HEK293 (cell line): ENCODE results near the gene POLR1H.

Experiments
- BCL11B ChIP-seq: fragments of 450-650 bp; formaldehyde crosslinking; IDR thresholded peaks from 2 replicates; pipeline ENCODE4 v1.5.1; 2016; ENCODE audit warnings: low read depth, missing biosample characterization, missing genetic modification characterization
- GLI2 ChIP-seq: fragments of 450-650 bp; formaldehyde crosslinking; IDR thresholded peaks from 2 replicates; pipeline ENCODE4; 2017; ENCODE audit warnings: missing biosample characterization, missing genetic modification characterization, low read depth, borderline replicate concordance
- GLIS2 ChIP-seq: fragments of 450-650 bp; formaldehyde crosslinking; IDR thresholded peaks from 2 replicates; pipeline ENCODE4 v1.5.1; 2016; ENCODE audit warnings: missing biosample characterization, missing genetic modification characterization
- MZF1 ChIP-seq: fragments of 450-650 bp; formaldehyde crosslinking; IDR thresholded peaks from 2 replicates; pipeline ENCODE4 v1.5.1; 2017; ENCODE audit warnings: missing biosample characterization, missing genetic modification characterization, borderline replicate concordance
- SCRT1 ChIP-seq: fragments of 450-650 bp; formaldehyde crosslinking; IDR thresholded peaks from 2 replicates; pipeline ENCODE4 v1.5.1; 2016; ENCODE audit warnings: missing biosample characterization, missing genetic modification characterization, borderline replicate concordance
- ZBTB11 ChIP-seq: fragments of 450-650 bp; formaldehyde crosslinking; conservative IDR thresholded peaks from 2 replicates; pipeline ENCODE4 v1.5.1; 2016; ENCODE audit warnings: low read depth, missing biosample characterization, missing genetic modification characterization
- ZNF10 ChIP-seq: fragments of 450-650 bp; formaldehyde crosslinking; IDR thresholded peaks from 2 replicates; pipeline ENCODE4 v1.5.1; 2017; ENCODE audit warnings: missing biosample characterization, missing genetic modification characterization
- ZNF112 ChIP-seq: fragments of 450-650 bp; formaldehyde crosslinking; IDR thresholded peaks from 2 replicates; pipeline ENCODE4 v1.5.0; 2017; ENCODE audit warnings: missing biosample characterization, missing genetic modification characterization
- ZNF121 ChIP-seq: fragments of 450-650 bp; formaldehyde crosslinking; IDR thresholded peaks from 2 replicates; pipeline ENCODE4 v1.5.1; 2016; ENCODE audit warnings: missing biosample characterization, missing genetic modification characterization
- ZNF174 ChIP-seq: fragments of 450-650 bp; formaldehyde crosslinking; IDR thresholded peaks from 2 replicates; pipeline ENCODE4 v1.5.0; 2017; ENCODE audit warnings: missing biosample characterization, mild to moderate bottlenecking, missing genetic modification characterization
- ZNF2 ChIP-seq: fragments of 450-650 bp; formaldehyde crosslinking; IDR thresholded peaks from 2 replicates; pipeline ENCODE4 v1.5.1; 2016; ENCODE audit warnings: missing biosample characterization, missing genetic modification characterization
- ZNF248 ChIP-seq: fragments of 450-650 bp; formaldehyde crosslinking; IDR thresholded peaks from 2 replicates; pipeline ENCODE4 v1.5.1; 2017; ENCODE audit warnings: missing biosample characterization, missing genetic modification characterization
- ZNF311 ChIP-seq: fragments of 450-650 bp; formaldehyde crosslinking; IDR thresholded peaks from 2 replicates; pipeline ENCODE4 v1.5.1; 2017; ENCODE audit warnings: missing biosample characterization, missing genetic modification characterization, borderline replicate concordance
- ZNF324 ChIP-seq: fragments of 450-650 bp; formaldehyde crosslinking; IDR thresholded peaks from 2 replicates; pipeline ENCODE4 v1.5.1; 2016; ENCODE audit warnings: missing biosample characterization, missing genetic modification characterization
- ZNF366 ChIP-seq: fragments of 450-650 bp; formaldehyde crosslinking; conservative IDR thresholded peaks from 2 replicates; pipeline ENCODE4 v1.5.1; 2016; ENCODE audit warnings: missing biosample characterization, missing genetic modification characterization
- ZNF37A ChIP-seq: fragments of 450-650 bp; IDR thresholded peaks from 2 replicates; pipeline ENCODE4 v1.5.1; 2018; ENCODE audit warnings: missing biosample characterization, missing genetic modification characterization
- ZNF488 ChIP-seq: fragments of 450-650 bp; formaldehyde crosslinking; IDR thresholded peaks from 2 replicates; pipeline ENCODE4 v1.5.1; 2016; ENCODE audit warnings: missing biosample characterization, missing genetic modification characterization
- ZNF518A ChIP-seq: fragments of 450-650 bp; formaldehyde crosslinking; conservative IDR thresholded peaks from 2 replicates; pipeline ENCODE4 v1.5.1; 2016; ENCODE audit warnings: low read depth, missing biosample characterization, missing genetic modification characterization
- ZNF521 ChIP-seq: fragments of 450-650 bp; formaldehyde crosslinking; IDR thresholded peaks from 2 replicates; pipeline ENCODE4 v1.5.1; 2017; ENCODE audit warnings: missing biosample characterization, mild to moderate bottlenecking, missing genetic modification characterization
- ZNF560 ChIP-seq: fragments of 450-650 bp; formaldehyde crosslinking; IDR thresholded peaks from 2 replicates; pipeline ENCODE4 v1.5.1; 2017; ENCODE audit warnings: missing biosample characterization, missing genetic modification characterization, borderline replicate concordance
- ZNF600 ChIP-seq: fragments of 450-650 bp; formaldehyde crosslinking; IDR thresholded peaks from 2 replicates; pipeline ENCODE4 v1.5.1; 2016; ENCODE audit warnings: missing biosample characterization, missing genetic modification characterization
- ZNF621 ChIP-seq: fragments of 450-650 bp; formaldehyde crosslinking; IDR thresholded peaks from 2 replicates; pipeline ENCODE4 v1.5.1; 2017; ENCODE audit warnings: missing biosample characterization, missing genetic modification characterization
- ZNF658 ChIP-seq: fragments of 450-650 bp; formaldehyde crosslinking; IDR thresholded peaks from 2 replicates; pipeline ENCODE4; 2016; ENCODE audit warnings: missing biosample characterization, missing genetic modification characterization
- ZNF747 ChIP-seq: fragments of 450-650 bp; formaldehyde crosslinking; IDR thresholded peaks from 2 replicates; pipeline ENCODE4 v1.5.1; 2016; ENCODE audit warnings: missing biosample characterization, missing genetic modification characterization
- ZNF76 ChIP-seq: fragments of 450-650 bp; formaldehyde crosslinking; IDR thresholded peaks from 2 replicates; pipeline ENCODE4; 2016; ENCODE audit warnings: low read depth, missing biosample characterization, missing genetic modification characterization, borderline replicate concordance
- ZNF777 ChIP-seq: fragments of 450-650 bp; formaldehyde crosslinking; IDR thresholded peaks from 2 replicates; pipeline ENCODE4 v1.5.1; 2017; ENCODE audit warnings: missing biosample characterization, missing genetic modification characterization, borderline replicate concordance
- ZNF843 ChIP-seq: fragments of 450-650 bp; formaldehyde crosslinking; IDR thresholded peaks from 2 replicates; pipeline ENCODE4 v1.5.1; 2016; ENCODE audit warnings: missing biosample characterization, missing genetic modification characterization
- ZSCAN18 ChIP-seq: fragments of 450-650 bp; formaldehyde crosslinking; IDR thresholded peaks from 2 replicates; pipeline ENCODE4 v1.5.1; 2016; ENCODE audit warnings: missing biosample characterization, missing genetic modification characterization

Gene POLR1H

GRCh38 chr6:30066577-30067459 is 5.8 kb downstream of the POLR1H start, which contains the start of gene PPP1R11 (continued):
- TF ChIP-seq ZBTB11 (tag by site-specific recombination), result peak; percentile 99
- TF ChIP-seq ZNF112, result no peak
- TF ChIP-seq ZNF658 (tag by site-specific recombination), result no peak
- TF ChIP-seq MZF1, result peak; percentile 75; the same call in 1 of the 2 replicates
- TF ChIP-seq ZNF777 (tag by site-specific recombination), result no peak
- peak; percentile 9; the same call in 1 of the 2 replicates for TF ChIP-seq ZNF843 (tag by site-specific recombination)
- no peak for TF ChIP-seq ZSCAN18 (tag by site-specific recombination)
- TF ChIP-seq GLI2, result no peak
- TF ChIP-seq ZNF488 (tag by site-specific recombination), result no peak
- no peak for TF ChIP-seq ZNF747 (tag by site-specific recombination)
- no peak for TF ChIP-seq ZNF560 (tag by site-specific recombination)
- TF ChIP-seq ZNF10 (tag by site-specific recombination), result no peak
- no peak for TF ChIP-seq ZNF248 (tag by site-specific recombination)
- TF ChIP-seq SCRT1, result no peak
- no peak for TF ChIP-seq ZNF521 (tag by site-specific recombination)
- peak; percentile 88 for TF ChIP-seq ZNF366
- peak; percentile 80 for TF ChIP-seq ZNF600 (tag by site-specific recombination)
- TF ChIP-seq ZNF2, result no peak
- peak; percentile 80 for TF ChIP-seq ZNF518A (tag by site-specific recombination)
- TF ChIP-seq BCL11B (tag by site-specific recombination), result no peak
- TF ChIP-seq GLIS2 (tag by site-specific recombination), result peak; percentile 61; the same call in 1 of the 2 replicates
- TF ChIP-seq ZNF621 (tag by site-specific recombination), result no peak
- no peak for TF ChIP-seq ZNF121 (tag by site-specific recombination)
- no peak; the same call in none of the 2 replicates for TF ChIP-seq ZNF324
- TF ChIP-seq ZNF37A (tag by site-specific recombination), result no peak
- peak; percentile 56 for TF ChIP-seq ZNF76 (tag by site-specific recombination)
- no peak for TF ChIP-seq ZNF311 (tag by site-specific recombination)
- no peak for TF ChIP-seq ZNF174 (tag by site-specific recombination)
